ENCODE measurements around the gene ANKRD9.

DNA sequence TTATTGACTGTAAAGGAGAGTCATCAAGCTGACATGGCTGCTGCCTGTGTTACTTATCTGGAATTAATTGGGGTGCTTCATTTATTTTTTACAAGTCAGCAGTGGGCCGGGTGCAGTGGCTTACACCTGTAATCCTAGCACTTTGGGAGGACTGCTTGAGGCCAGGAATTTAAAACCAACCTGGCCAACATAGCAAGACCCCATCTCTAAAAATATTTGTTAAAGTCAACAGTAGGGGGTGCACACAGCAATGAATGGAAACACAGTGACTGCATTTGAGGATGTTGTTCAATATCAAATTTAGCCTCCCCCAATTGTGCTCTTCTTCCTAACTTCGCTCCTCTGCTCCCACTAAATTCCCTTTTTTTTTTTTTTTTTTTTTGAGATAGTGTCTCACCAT lies 52.1 kb downstream of the ANKRD9 start:
- TF ChIP-seq, protein P1, sequence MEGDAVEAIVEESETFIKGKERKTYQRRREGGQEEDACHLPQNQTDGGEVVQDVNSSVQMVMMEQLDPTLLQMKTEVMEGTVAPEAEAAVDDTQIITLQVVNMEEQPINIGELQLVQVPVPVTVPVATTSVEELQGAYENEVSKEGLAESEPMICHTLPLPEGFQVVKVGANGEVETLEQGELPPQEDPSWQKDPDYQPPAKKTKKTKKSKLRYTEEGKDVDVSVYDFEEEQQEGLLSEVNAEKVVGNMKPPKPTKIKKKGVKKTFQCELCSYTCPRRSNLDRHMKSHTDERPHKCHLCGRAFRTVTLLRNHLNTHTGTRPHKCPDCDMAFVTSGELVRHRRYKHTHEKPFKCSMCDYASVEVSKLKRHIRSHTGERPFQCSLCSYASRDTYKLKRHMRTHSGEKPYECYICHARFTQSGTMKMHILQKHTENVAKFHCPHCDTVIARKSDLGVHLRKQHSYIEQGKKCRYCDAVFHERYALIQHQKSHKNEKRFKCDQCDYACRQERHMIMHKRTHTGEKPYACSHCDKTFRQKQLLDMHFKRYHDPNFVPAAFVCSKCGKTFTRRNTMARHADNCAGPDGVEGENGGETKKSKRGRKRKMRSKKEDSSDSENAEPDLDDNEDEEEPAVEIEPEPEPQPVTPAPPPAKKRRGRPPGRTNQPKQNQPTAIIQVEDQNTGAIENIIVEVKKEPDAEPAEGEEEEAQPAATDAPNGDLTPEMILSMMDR (IDR thresholded peaks at IDR 0.05; ENCODE audit: insufficient read depth, low read length, poor library complexity, severe bottlenecking), result no peak
- TF ChIP-seq EZH2phosphoT487 (conservative IDR thresholded peaks at IDR 0.05; ENCODE audit: low read length), result no peak

Data from SU-DHL-6 (cell line).